Muscle layer of colon (tissue), 2 donors: ENCODE measurements around the gene C13orf46.

Experiments
- H3K27ac ChIP-seq: one replicate; pipeline ENCODE4 v1.7.0; 2013; ENCODE audit warnings: low read depth, mild to moderate bottlenecking, low read length, moderate library complexity
- H3K27me3 ChIP-seq, 2 donors: one replicate each; pipeline ENCODE4 v1.7.0; 2013; ENCODE audit warnings: low read length in 2 of 2, mild to moderate bottlenecking in 2 of 2; ENCODE audit not compliant: insufficient read depth in 2 of 2, control insufficient read depth in 1 of 2
- H3K36me3 ChIP-seq: one replicate; pipeline ENCODE4 v1.7.0; 2013; ENCODE audit warnings: mild to moderate bottlenecking, low read length; ENCODE audit not compliant: insufficient read depth
- H3K4me1 ChIP-seq: one replicate; pipeline ENCODE4 v1.7.0; 2013; ENCODE audit warnings: mild to moderate bottlenecking, low read length; ENCODE audit not compliant: insufficient read depth
- H3K4me3 ChIP-seq, 2 donors: one replicate each; pipeline ENCODE4 v1.7.0; 2013; ENCODE audit warnings: low read length in 2 of 2, low read depth in 1 of 2, mild to moderate bottlenecking in 1 of 2, moderate library complexity in 1 of 2
- H3K9ac ChIP-seq: one replicate; pipeline ENCODE4 v1.7.0; 2013; ENCODE audit warnings: low read length
- H3K9me3 ChIP-seq: one replicate; pipeline ENCODE4 v1.7.0; 2013; ENCODE audit warnings: mild to moderate bottlenecking, low read length
- donor health status: abdominal sarcoma.
- donor health status: Adenocarcinoma of cecum.

C13orf46 gene

DNA sequence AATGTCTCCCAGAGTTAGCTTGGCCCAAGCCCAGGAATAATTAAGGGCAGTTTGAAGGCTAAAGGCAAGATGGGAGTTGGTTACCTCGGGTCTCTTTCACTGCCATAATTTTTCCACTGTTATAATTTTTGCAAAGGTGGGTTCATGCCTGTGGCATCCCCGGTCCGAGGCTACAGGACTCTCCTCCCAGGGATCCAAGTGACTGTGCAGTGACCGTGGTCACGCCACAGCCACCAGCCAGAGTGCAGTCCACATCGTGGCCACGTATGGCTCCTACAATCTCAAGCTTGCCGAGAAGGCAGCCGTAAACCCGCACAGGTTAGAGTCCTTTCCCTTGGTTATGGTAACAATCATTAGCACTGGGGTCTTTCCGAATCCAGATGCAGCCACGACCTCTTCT is 36.8 kb downstream of the C13orf46 start:
- Histone ChIP-seq H3K4me1 (no peaks in the 10 kb centered on the region), H3K27me3 (peaks cover 0 to 28% of the 10 kb centered on the region in 2 donors), H3K36me3 (no peaks in the 10 kb centered on the region), H3K9ac (no peak overlapping the region), H3K9me3 (no peaks in the 10 kb centered on the region), H3K4me3 (no peak overlapping the region), H3K27ac (no peak overlapping the region)

DNA sequence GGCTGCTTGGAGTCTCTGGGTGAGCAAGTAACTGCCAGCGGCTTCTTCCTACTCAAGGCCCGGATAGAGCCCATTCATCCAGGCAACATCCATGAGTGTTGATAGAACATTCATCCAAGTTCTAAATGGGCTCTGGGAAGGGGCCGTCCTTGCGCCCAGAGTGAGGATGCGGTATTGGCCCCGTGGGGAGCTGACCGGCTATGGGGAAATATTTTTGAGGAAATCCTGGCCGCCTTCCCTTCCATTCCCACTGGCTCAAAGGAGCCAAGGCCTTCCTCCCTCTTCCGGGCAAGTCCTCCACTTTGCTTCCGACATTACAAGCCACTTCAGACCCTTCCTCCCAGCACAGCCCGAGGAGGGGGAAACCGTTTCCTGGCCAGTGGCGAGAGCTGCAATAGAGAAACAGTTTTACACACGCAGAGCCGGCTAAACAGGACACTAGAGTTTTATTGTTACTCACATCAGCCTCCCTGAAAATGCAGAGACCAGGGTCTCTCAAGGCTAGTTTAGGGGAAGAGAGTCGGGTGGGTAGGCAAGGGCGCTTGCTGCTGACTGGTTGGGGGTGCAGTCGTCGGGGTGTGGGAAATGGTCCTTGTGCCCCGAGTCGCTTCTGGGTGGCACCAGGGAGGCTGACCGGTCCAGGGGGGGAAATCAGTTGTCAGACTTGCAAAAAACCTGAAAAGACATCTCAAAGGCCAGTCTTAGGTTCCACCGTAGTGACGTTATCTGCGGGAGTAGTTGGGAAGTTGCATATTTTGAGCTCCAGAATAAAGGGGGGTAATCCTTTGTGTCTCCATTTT is 37.5 kb downstream of the C13orf46 start:
- peaks cover 0 to 30% of the 10 kb centered on the region in 2 donors for H3K27me3 ChIP-seq
- H3K9me3 ChIP-seq = no peaks in the 10 kb centered on the region
- H3K4me3 ChIP-seq = no peak overlapping the region
- no peak overlapping the region for H3K27ac ChIP-seq
- H3K9ac ChIP-seq = no peak overlapping the region
- no peaks in the 10 kb centered on the region for H3K36me3 ChIP-seq
- H3K4me1 ChIP-seq = no peaks in the 10 kb centered on the region

DNA sequence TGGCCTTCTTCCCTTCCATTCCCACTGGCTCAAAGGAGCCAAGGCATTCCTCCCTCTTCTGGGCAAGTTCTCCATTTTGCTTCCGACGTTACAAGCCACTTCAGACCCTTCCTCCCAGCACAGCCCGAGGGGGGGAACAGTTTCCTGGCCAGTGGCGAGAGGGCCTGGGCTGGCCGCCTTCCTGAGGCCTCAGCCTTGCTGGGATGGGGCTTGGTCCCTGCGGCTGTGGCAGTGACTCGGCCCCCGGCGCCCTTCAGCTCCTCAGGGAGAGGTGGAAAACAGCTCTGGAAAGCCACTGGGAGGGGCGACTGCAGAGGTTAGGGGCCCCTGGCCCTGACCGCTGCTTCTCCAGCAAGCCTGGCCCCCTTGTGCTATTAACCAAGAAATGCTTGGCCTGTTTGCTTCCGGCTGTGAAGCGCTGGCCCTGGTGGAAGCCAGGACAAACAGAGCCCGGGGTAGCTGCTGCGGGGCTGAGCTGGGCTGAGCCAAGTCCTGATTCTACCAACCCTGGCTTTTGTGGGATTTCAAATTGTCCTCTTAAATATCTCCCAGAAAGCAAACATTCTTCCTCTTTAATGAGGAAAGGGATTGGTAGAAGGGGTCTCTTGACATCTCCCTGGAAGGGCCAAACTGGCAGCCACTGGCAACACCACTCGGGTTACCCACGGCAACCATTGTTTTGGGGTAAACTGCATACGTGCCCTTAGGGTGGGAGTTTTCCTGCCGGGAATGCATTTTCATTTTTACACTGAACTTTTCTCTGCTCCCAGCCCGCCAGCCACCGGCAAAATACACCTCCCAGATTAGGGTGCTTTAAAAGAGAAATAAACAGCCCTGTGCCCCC is 38.7 kb downstream of the C13orf46 start:
- H3K4me3 ChIP-seq = no peak overlapping the region
- H3K36me3 ChIP-seq = no peaks in the 10 kb centered on the region
- no peaks in the 10 kb centered on the region for H3K4me1 ChIP-seq
- H3K9me3 ChIP-seq = no peaks in the 10 kb centered on the region
- peaks cover 0 to 39% of the 10 kb centered on the region in 2 donors for H3K27me3 ChIP-seq
- no peak overlapping the region for H3K9ac ChIP-seq
- H3K27ac ChIP-seq = no peak overlapping the region

DNA sequence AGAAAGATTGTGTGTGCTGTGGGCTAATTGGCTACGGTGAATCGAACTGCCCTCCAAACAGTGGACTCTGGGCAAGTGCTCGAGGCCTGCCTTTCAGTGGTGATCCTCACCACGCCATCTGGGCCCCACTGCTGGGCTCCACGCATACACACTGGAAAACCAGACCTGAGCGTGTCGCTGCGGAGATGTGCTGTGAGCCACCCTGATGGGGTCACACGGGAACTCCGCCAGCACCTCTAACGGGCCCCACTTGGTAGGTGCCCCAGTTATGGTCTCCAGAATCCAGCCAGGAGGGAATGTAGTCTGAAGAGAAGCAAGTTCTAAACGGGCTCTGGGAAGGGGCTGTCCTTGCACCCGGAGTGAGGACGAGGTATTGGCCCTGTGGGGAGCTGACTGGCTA is 39.3 kb downstream of the C13orf46 start:
- H3K27ac ChIP-seq = no peak overlapping the region
- no peaks in the 10 kb centered on the region for H3K36me3 ChIP-seq
- H3K4me1 ChIP-seq = peaks cover 4% of the 10 kb centered on the region

DNA sequence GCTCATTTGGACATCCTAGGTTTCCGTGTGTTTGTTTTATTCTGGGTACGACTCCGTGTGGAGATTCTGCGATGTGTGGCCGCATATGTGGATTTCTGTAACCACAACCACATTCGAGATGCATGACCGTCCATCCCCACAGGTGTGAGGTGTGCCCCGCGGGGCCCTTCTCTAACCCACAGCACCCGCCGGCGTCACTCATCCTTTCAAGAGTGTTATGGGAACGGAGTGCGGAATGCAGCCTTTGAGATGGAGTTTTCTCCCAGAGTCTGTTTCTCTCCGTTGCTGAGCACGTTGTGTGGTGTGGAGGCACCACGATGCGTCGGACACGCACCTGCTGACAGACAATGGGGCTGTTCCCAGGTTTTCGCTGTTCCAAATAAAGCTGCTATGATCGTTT is 40.0 kb downstream of the C13orf46 start:
- Histone ChIP-seq H3K27ac (no peak overlapping the region), H3K4me3 (no peak overlapping the region), H3K4me1 (peaks cover 11% of the 10 kb centered on the region), H3K9me3 (no peaks in the 10 kb centered on the region), H3K9ac (no peak overlapping the region), H3K27me3 (peaks cover 0 to 32% of the 10 kb centered on the region in 2 donors), H3K36me3 (no peaks in the 10 kb centered on the region)

More for the DNA sequence above, 39.3 kb downstream of the C13orf46 start:
- Histone ChIP-seq H3K9ac (no peak overlapping the region), H3K27me3 (peaks cover 0 to 39% of the 10 kb centered on the region in 2 donors), H3K9me3 (no peaks in the 10 kb centered on the region), H3K4me3 (no peak overlapping the region)

DNA sequence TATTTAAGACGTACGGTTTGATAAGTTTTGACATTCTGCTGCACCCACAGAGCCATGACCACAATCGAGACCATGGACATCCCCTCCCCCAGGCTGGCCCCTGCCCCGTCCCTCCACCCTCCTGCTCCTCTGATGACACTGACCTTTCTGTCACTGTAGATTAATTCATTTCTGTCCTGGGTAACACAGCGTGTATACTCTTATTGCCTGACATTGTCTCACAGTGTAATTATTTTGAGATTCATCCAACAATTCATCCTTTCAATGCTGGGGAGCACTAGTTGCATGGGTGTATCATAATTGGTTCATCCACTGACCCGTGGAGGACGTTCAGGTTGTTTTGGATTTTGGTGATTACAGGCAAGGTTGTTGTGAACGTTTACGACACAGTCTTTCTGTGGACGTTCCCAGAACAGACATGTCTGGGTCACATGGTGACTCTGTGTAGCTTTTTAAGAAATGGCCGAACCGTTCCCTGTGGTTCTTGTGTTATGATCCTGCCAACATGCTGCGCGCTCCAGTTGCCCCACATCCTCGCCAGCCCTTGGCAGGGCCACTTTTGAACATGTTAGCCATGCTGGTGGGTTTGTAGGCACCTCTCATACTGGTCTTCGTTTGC is 41.9 kb downstream of the C13orf46 start:
- peaks cover 0 to 27% of the 10 kb centered on the region in 2 donors for H3K27me3 ChIP-seq
- H3K9me3 ChIP-seq = no peaks in the 10 kb centered on the region
- no peaks in the 10 kb centered on the region for H3K36me3 ChIP-seq
- no peak overlapping the region for H3K27ac ChIP-seq
- no peak overlapping the region for H3K4me3 ChIP-seq
- H3K4me1 ChIP-seq = peaks cover 24% of the 10 kb centered on the region
- H3K9ac ChIP-seq = no peak overlapping the region

DNA sequence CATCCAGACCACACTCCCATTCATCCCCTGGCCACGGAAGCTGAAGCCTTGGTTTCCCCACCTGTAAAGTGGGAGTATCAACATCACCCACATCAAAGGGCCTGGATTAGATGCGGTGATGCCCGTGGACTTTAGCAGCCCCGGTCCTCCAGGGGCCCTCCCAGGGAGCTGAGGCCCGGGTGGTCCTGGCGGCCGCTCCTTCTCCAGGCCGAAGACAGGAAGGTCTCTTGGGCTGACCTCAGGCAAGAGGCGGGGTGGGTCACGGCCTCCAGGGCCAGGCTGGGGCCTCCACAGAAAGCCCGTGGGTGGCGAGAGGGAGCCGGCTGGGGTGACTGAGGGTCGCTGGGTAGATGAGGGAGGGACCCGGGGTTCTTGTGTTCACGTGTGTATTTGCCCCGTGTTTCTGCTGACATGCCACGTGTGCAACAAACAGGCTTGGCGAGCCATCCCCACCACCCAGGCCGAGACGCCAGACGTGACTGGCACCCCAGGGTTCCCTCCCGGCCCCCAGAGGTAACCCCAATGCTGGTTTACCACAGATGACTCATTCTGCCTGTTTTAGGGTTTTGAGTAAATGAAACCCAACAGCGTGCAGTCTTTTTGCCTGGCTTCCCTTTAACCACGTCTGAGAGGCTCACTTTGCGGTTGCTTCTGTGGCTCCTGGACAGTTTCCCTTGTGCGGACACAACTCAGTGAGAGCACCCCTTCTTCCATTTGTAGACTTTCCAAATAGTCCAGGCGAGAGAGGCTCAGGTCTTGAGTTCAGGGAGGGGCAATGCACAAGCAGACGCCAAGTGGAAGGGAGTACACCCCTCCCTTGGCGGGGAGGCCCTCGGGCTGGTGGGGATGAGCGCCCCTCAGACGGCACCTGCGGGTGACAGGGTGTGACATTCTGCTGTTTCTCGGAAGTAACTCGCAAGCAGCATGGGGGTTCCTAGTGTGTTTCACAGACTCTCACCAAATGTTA is 42.9 kb downstream of the C13orf46 start:
- Histone ChIP-seq H3K36me3 (no peaks in the 10 kb centered on the region), H3K27me3 (peaks cover 0 to 27% of the 10 kb centered on the region in 2 donors), H3K4me3 (no peak overlapping the region), H3K9ac (no peak overlapping the region), H3K9me3 (no peaks in the 10 kb centered on the region), H3K4me1 (peaks cover 24% of the 10 kb centered on the region), H3K27ac (no peak overlapping the region)

DNA sequence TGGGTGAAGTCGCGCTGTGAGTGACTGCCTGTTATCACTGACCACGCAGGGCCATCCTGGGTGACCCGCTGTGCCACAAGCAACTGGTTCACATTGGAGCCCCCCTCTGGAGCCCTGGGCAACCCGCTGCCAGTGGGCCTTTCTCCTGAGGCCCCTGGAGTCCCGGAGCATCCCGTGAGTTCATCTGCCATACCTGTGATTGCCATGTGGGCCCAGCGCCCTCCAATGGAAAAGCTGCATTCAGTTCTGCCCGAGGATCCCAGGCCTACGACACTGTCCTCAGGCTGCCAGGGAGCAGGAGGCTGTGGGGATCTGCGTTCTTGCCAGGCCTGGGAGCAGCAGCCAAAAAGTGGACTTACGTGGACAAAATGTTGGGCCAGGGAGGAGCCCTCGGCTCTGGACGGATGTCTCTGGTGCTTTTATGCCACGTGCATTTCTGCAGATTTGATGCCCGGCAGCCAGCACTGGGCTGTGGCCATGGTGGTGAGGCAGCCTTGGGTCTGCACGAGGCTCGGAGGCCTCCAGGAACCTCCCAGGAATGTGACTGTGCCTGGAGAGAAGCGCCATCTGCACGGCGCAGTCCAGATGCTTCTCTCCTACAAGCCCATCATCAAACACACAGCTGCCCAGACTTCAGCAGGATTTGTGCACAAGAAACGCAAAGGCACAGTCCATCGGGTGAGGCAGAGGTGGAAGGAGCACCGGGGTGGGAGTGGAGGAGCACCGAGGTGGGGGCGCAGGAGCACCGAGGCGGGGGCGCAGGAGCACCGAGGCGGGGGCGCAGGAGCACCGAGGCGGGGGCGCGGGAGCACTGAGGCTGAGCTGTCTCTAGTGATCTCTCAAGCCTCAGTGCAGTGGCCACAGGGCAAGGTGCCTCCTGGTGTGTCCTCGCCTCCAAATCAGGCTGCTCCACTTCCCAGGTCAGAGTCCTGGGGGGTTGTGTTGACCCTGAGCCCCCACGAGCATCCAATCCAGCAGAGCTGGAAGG is 44.0 kb downstream of the C13orf46 start:
- Histone ChIP-seq H3K4me1 (peaks cover 24% of the 10 kb centered on the region), H3K9ac (no peak overlapping the region), H3K9me3 (no peaks in the 10 kb centered on the region), H3K27ac (no peak overlapping the region), H3K4me3 (no peak overlapping the region), H3K36me3 (no peaks in the 10 kb centered on the region), H3K27me3 (peaks cover 0 to 19% of the 10 kb centered on the region in 2 donors)

DNA sequence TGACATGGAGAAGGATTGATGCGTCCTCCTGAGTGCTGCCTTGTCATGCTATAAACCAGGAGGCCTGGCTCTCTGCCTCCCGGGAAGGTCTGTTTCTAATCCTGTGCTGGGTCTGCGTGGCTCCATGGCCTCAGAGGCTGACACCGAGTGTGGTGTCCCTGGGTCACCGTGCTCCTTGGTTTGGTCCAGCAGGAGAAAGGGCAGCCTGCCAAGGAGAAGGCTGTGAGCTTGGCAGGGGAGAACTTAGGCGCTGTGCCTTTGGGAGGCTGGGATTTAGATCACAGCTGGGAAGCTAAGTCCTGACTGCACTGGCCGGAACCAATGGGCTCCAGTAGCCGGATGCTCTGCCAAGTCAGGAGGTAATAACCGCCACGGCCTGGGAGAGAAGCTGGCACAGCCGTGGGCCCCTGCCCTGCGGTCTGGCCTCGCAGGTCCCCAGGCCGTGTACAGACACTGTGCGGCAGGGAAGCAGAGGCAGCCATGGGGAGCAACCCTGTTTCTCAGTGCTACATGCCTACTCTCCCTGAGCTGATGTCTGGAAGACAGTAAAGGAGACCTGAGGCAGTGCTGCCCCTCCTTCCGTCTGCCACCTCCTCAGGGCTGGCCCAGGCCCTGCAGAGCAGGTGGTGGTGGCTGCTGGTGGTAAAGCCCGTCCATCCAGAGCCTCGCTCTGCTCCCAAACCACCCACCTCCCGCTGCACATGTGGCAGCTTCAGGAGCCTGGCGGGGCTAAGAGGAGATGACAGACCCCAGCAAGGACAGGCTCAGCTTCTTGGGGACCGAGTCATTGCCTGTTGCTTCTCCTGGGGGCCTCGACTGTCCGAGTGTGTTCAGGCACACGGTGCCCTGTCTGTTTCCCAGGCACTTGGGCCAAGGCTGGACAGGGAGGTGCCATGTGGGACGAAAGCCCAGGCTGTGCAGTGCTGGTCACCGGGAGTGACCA is 44.9 kb downstream of the C13orf46 start:
- H3K9ac ChIP-seq = no peak overlapping the region
- no peaks in the 10 kb centered on the region for H3K36me3 ChIP-seq
- no peak overlapping the region for H3K27ac ChIP-seq
- H3K4me3 ChIP-seq = no peak overlapping the region
- no peaks in the 10 kb centered on the region for H3K9me3 ChIP-seq
- peaks cover 0 to 11% of the 10 kb centered on the region in 2 donors for H3K27me3 ChIP-seq
- peaks cover 24% of the 10 kb centered on the region for H3K4me1 ChIP-seq
